GM19099 (cell line): Measurements from ENCODE around the gene BMP7.

Experiments
- POLR2A ChIP-seq: IDR thresholded peaks from 3 replicates; pipeline ENCODE4 v1.6.1; 2011; ENCODE audit warnings: low read depth; ENCODE audit not compliant: insufficient read length; ENCODE audit errors: extremely low read depth

BMP7 gene

DNA sequence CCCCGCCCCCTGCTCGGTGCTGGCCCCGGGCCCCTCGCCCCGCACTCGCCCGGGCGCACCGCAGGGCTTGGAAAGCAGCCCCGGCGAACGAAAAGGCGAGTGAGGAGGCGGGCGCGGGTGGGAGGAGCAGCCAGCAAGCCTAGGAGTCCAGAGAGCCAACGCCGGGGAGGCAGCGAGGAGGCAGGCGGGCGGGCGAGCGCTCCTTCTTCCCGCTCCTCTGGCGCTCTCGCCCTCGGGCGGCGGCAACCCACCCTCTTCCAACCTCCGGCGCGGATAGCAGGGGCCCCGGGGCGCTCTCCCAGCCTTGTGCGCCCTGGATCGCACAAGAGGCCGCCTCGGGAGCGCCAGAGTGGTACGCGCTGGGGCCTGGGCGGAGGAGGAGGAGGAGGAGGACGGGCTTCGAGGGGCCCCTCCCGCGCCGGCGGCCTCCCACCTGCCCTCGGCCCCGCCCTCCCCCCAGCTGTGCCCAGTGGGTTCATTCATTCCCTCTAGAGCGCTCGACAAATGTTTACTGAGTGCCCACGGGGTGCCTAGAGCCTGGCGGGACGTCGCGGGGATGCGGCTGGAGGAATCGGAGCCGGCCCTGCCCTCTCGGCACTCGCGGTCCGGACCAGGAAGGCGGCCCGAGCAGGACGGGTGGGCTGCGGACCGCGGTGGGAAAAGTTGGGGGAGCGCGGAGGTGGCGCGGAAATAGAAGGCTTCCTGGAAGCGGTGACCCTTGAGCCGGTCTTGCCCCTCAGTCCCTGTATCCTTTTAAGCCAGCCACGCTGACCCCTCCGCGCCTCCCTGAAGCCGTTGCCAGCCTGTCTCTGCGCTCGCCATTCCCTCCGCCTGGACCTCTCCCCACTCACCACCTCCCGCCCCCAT, at the start of gene BMP7:
BMP7 (minus strand) TSS at position 351 of the 867 bp plus-strand sequence. CDS start 519 bp downstream, outside the sequence.
- no peak for TF ChIP-seq POLR2A

DNA sequence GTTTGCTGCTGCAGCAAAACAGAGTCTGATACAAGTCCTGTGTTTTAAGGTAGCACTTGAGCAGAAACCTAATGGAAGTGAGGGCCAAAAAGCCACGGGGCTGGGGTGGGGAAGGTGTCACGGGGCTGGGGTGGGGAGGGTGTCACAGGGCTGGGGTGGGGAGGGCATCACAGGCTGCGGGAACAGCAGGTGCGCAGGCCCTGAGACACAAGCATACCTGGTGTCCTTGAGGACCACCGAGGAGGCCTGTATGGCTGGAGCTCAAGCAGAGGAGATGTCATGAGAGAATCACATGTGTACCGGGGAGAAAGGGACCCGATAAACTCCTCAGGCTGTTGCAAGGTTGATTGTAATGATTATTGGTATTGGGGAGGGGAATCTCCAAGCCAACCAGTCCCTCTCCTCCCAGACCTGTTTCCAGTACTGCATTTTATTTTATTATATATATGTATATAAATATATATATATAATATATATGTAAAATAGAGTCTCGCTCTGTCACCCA, 49.6 kb upstream of the BMP7 start:
- no peak for TF ChIP-seq POLR2A

DNA sequence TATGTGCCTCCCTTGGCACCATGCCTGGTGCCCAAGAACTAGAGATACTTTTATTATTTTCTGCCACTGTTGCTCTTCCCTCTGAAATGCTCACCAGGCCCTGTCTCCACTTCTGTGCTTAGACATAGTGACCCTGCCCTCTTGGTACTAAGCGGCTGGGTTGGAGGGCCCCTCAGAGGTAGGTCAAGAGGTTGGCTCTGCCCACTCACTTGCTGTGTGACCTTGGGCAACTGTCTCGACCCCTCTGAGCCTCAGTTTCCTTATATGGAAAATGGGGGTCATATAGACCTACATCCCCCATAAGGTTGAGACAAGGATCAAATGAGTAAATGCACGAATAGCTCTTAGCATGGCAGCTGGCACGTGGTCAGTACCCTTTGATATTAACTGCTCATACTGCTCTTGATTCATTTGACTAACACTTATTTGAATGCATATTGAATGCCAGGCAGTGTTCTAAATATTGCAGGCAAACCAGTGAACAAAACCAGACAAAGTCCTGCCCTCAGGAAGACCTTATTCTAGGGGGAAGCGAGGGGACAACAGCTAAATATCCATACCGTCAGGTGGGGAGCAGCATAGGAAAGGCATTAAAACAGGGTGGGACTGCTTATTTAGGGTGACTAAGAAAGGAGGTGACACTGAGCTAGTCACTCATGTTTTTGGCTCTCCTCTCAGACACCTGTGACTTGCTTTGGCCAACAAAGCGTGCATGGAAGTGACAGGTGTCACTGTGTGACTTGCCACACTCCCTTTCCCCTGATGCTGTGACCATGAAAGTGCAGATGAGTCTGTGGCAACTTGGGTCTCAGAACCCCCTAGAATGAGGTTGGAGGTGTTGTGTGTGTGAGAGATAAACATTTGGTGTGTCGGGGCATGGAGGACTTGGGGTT, 48.9 kb upstream of the BMP7 start:
- no peak for TF ChIP-seq POLR2A

DNA sequence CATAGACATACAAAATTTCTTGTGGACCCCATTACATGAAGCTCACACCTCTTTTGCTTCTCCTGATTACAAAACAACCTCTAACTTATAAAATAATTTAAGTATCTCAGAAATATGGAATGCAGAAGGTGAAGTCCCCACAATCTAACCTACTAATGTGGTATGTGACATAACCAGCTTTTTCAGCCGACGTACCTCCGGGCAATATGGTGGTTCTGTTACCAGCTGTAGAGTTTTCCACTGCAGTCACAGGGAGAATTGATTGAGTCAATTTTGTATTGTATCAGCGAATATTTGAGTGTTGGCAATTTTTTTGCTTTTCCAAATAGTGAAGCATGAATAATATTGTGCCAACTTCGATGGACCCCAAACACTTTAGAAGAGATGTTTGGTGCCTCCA, 47.5 kb upstream of the BMP7 start:
- TF ChIP-seq POLR2A = no peak

DNA sequence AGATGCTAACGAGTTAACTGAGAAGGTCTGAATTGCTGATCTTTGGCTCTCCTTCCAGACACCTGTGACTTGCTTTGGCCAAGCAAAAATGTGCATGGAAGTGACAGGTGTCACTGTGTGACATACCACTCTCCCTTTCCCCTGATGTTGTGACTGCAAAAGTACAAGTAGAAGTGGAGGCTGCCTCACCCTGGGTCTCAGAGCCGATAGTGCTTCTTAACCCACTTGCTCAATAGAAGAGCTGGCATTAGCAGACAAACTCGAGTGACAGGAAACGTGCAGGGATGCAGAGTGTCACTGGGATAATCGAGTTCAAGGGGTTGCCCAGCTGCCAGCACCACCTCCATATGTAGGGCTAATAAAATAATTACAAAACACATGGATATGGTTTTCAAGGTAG, 46.8 kb upstream of the BMP7 start:
- no peak for TF ChIP-seq POLR2A

DNA sequence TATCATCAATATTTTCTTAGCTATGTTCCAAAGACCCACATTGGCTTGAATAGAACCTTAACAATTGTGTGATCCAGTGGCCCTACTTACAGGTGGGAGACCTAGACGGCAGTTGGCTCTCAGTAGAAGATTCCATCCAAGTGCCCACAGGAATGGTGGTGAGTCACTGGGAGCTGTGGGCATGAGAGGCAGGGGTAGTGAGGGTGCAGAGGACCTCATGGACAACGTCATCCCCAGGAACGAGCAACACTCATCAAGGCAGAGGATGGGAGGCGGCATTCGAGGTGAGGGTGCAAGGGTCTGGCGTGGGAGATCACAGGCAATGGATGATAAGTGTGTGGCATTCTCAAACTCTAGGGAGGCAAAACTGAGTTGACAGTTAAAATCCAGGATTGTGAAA, 45.7 kb upstream of the BMP7 start:
- TF ChIP-seq POLR2A = no peak

DNA sequence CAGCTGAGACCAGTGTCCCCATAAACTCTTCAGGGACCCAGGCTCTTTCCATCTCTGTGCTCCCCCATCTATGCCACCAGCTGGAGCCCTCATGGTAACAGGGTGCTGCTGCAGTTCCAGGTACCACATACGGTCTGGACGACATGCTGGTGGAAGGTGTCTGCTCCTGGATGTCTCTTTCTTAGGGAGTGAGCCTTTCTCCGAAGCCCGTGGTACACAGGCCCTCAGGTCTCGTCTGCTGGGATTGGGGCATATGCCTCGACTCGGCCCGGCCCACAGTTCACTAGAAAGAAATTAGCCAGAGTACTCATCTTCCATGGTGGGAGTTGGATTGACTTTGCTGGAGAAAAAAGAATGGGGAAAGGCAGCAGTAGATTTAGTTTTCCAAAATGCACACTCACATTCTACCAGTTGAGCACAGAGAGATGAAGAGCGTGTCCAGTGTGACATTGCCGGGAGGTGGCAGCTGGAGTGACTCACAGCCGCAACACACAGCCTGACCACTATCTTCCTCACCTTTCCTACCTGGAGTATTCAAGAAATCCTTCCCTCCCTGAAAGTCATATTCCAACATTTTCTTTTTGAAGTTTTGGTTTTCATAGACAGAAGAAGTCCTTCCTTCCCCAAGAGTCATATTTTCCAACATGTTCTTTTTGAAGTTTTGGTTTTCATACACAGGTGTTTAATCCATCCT, 44.5 kb upstream of the BMP7 start:
- TF ChIP-seq POLR2A = no peak

DNA sequence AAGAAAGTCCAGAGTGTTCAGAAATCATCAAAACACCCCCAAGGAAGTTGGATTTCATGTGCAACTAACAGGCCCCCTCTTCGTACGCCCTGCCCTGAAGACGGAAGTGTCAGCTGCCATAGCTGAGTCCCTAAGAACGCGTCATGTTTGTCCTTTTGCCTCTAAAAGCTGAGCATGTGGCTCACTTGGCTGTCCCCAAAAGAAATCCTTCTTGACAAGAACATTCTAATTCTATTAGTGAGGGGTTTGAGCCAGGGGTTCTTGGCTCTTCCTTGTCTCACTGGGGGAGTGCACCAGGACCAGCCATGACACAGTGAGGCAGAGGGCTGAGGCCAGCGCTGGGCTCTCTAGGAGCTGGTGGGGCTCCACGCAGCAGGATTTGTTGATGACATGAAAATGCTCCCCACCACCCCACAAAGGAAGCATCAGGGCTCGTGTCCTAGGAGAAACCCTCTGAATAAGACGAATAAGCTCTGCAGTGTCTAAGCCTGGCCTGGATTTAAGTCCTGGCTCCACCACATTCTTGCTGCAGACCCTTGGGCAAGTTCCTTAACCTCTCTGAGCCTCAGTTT, 43.2 kb upstream of the BMP7 start:
- no peak for TF ChIP-seq POLR2A

DNA sequence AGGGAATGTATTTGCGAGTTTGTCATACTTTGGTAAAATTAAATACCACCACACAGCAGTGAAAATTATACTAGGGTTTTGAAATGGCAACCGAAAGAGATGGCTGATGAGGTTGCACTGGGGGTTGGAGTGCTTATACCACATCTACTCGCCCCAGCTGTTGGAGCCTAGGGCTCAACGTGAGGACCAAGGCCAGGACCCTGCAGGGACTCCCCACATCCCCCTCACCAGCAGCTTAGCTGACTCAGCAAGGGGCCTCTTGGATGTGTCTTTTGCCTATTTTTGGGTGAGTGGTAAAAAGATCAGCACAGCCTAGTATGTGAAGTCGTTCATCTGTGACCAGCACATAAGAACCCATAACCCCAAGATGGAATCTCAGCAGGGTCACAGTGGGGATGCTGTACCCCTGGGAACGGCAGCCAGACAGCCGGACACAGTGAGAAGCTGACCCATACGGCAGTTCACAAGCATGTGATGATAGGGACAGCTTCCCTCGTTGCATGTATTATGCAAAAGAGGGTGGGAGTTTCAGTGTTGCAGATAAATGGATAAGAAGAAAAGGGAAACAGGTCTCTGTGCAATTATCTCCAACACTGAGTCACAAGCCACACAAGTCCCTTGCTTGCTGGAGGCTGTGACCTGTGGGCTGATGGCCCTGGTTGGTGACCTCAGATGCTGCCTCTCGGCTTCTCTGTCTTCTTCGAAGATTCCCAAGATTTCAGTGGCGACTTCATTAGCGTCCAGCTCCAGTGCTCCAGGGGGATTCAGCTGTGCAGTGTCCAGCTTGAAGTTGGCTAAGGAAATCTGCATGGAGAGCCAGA, 42.2 kb upstream of the BMP7 start:
- TF ChIP-seq POLR2A = no peak

DNA sequence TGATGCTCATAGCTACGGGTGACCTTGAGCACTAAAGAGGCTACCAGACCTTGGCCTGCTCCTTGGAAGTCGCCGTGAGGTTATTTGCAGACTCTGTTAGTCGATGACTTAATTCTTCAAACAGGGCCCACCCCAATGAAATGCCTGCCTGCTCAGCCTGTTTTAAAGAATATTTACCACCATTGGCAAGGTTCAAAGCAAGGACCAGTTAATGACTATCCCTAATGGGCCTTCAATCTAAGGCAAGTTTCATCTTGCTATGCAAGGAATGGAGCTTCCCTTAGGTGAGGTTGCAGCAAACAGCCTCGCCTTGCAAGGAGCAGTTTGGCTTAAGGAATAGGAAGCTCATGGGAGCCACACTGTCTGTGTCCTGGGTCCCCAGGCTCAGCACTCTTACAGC, 40.3 kb upstream of the BMP7 start:
- no peak for TF ChIP-seq POLR2A

DNA sequence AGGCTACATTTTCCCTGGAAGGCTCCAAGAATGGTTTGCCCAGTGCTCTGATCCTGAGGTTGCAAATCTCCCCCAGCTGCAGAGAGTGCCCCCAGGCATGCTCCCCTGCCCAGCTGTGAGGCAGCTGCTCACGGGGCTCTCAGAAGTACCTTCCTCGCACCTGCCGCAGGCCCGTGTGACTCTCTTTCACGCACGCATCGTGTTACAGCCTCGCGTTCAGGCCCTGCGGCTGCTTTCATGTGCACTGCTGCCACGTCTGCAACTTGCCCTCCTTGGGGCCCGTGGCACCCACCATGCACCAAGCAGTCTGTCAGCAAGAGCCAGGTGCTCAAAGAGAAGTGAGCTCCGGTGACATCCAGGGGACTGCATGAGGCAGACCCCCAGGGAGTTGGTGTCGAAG, 34.6 kb upstream of the BMP7 start:
- TF ChIP-seq POLR2A = no peak

DNA sequence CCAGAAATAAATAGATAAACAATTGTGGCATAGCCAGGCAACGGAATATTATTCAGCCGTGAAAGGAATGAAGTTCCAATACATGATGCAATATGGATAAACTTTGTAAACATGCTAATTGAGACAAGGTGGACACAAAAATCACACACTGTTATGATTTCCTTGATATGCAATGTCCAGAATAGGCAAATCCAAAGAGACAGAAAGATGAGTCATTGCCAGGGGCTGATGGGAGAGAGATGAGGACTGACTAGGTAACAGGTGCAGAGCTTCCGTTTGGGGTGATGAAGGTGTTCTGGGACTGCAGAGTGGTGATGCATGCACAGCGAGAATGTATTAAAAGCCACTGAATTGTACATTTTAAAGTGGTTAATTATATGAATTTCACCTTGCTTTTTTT, 32.0 kb upstream of the BMP7 start:
- TF ChIP-seq POLR2A = no peak

DNA sequence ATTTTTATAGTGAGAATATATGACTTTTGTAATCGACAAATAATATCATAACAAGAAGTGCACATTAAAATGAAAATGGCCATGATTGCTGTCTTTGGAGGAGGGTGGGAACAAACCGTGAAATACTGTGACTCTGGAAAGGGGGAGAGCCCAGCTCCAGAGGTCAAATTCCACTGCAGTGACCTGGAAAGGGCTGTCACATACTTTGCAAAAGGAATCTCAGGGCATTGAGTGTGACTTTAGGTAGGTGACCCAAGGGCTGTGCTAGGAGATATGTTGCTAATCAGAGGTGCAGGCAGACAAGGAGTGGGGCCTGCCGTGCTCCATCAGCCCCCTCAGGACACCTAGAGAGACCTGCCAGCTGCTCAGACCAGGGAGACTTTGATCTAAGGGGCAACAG, 28.1 kb upstream of the BMP7 start:
- TF ChIP-seq POLR2A = no peak

DNA sequence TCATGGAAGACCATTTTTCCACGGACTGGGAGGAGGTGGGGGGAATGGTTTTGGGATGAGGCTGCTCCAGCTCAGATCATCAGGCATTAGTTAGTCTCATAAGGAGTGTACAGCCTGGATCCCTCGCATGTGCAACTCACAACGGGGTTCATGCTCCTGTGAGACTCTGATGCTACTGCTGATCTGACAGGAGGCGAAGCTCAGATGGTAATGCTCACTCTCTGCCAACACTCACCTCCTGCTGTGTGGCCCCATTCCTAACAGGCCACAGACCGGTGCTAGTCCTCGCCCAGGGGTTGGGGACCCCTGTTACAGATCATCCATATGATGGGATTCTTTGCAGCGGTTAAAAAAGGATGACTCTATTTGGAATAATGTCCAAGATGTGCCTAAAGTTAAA, 27.6 kb upstream of the BMP7 start:
- no peak for TF ChIP-seq POLR2A
